Measurements from ENCODE around the gene POLR2H. TPM values are rescaled to one million over a fixed set of nuclear protein-coding genes. Genes with fewer than 3 reads are reported as not detected.

Gene POLR2H
- total and polyA plus RNA-seq, 2 donors from 2014 or later: 82.0 to 157 TPM

GRCh38 chr3:184325715-184326369 is 35.7 kb upstream of the POLR2H start:
- H3K9me3 ChIP-seq (ENCODE audit: control insufficient read depth in 2 of 3, insufficient read depth in 1 of 3, low read length in 3 of 3): no peaks in the 10 kb centered on the region
- no peaks in the 10 kb centered on the region for H3K27me3 ChIP-seq (ENCODE audit: control insufficient read depth, insufficient read depth, low read length)
- intact Hi-C loops (cut with DNase I): no loop called here
- H3K9ac ChIP-seq (ENCODE audit: low read length in 3 of 3): no peak overlapping the region
- DNase-seq (no peak), FAIRE-seq (no peak)
- TF ChIP-seq, protein P1, sequence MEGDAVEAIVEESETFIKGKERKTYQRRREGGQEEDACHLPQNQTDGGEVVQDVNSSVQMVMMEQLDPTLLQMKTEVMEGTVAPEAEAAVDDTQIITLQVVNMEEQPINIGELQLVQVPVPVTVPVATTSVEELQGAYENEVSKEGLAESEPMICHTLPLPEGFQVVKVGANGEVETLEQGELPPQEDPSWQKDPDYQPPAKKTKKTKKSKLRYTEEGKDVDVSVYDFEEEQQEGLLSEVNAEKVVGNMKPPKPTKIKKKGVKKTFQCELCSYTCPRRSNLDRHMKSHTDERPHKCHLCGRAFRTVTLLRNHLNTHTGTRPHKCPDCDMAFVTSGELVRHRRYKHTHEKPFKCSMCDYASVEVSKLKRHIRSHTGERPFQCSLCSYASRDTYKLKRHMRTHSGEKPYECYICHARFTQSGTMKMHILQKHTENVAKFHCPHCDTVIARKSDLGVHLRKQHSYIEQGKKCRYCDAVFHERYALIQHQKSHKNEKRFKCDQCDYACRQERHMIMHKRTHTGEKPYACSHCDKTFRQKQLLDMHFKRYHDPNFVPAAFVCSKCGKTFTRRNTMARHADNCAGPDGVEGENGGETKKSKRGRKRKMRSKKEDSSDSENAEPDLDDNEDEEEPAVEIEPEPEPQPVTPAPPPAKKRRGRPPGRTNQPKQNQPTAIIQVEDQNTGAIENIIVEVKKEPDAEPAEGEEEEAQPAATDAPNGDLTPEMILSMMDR (IDR thresholded peaks at IDR 0.05; ENCODE audit: borderline replicate concordance, extremely low read depth, insufficient read depth): no peak
- H3K4me1 ChIP-seq (ENCODE audit: control insufficient read depth in 2 of 3, insufficient read depth in 2 of 3, low read depth in 1 of 3, low read length in 3 of 3): no peaks in the 10 kb centered on the region
- H3K36me3 ChIP-seq (ENCODE audit: control insufficient read depth in 2 of 3, insufficient read depth in 3 of 3, low read length in 3 of 3): peaks cover 5 to 90% (median 77%) of the 10 kb centered on the region in 3 donors
- H3K27ac ChIP-seq (ENCODE audit: low read depth in 2 of 2, low read length in 2 of 2): no peak overlapping the region
- H3K4me3 ChIP-seq (ENCODE audit: low read length in 3 of 3): no peak overlapping the region

- peaks cover 9 to 90% (median 77%) of the 10 kb centered on the region in 3 donors for H3K36me3 ChIP-seq (ENCODE audit: control insufficient read depth in 2 of 3, insufficient read depth in 3 of 3, low read length in 3 of 3)
- no peak overlapping the region for H3K4me3 ChIP-seq (ENCODE audit: low read length in 3 of 3)
- no peaks in the 10 kb centered on the region for H3K9me3 ChIP-seq (ENCODE audit: control insufficient read depth in 2 of 3, insufficient read depth in 1 of 3, low read length in 3 of 3)
- TF ChIP-seq, protein P1 (IDR thresholded peaks at IDR 0.05; ENCODE audit: borderline replicate concordance, extremely low read depth, insufficient read depth): no peak
- H3K27me3 ChIP-seq (ENCODE audit: control insufficient read depth, insufficient read depth, low read length): no peaks in the 10 kb centered on the region
- no peak overlapping the region for H3K9ac ChIP-seq (ENCODE audit: low read length in 3 of 3)
- H3K4me1 ChIP-seq (ENCODE audit: control insufficient read depth in 2 of 3, insufficient read depth in 2 of 3, low read depth in 1 of 3, low read length in 3 of 3): no peaks in the 10 kb centered on the region
- FAIRE-seq (no peak), DNase-seq (no peak)
- H3K27ac ChIP-seq (ENCODE audit: low read depth in 2 of 2, low read length in 2 of 2): no peak overlapping the region
- intact Hi-C loops (cut with DNase I): no loop called here
Measured at GRCh38 chr3:184327171-184327570, 34.3 kb upstream of the POLR2H start.

- no peak overlapping the region for H3K27ac ChIP-seq (ENCODE audit: low read depth in 2 of 2, low read length in 2 of 2)
- intact Hi-C loops (cut with DNase I): no loop called here
- DNase-seq: no peak
Measured at GRCh38 chr3:184328516-184328915, 33.0 kb upstream of the POLR2H start.

More at GRCh38 chr3:184328516-184328915, 33.0 kb upstream of the POLR2H start:
- Histone ChIP-seq H3K4me3 (ENCODE audit: low read length in 3 of 3) (no peak overlapping the region), H3K27me3 (ENCODE audit: control insufficient read depth, insufficient read depth, low read length) (no peaks in the 10 kb centered on the region), H3K9me3 (ENCODE audit: control insufficient read depth in 2 of 3, insufficient read depth in 1 of 3, low read length in 3 of 3) (no peaks in the 10 kb centered on the region), H3K9ac (ENCODE audit: low read length in 3 of 3) (no peak overlapping the region), H3K4me1 (ENCODE audit: control insufficient read depth in 2 of 3, insufficient read depth in 2 of 3, low read depth in 1 of 3, low read length in 3 of 3) (no peaks in the 10 kb centered on the region), H3K36me3 (ENCODE audit: control insufficient read depth in 2 of 3, insufficient read depth in 3 of 3, low read length in 3 of 3) (peaks cover 18 to 87% (median 76%) of the 10 kb centered on the region in 3 donors)
- TF ChIP-seq, protein P1 (IDR thresholded peaks at IDR 0.05; ENCODE audit: borderline replicate concordance, extremely low read depth, insufficient read depth): no peak
- no peak for FAIRE-seq

All from kidney (tissue), 14 donors.